Stimulated activated naive CD8-positive, alpha-beta T cell treated with anti-CD3 and anti-CD28 coated beads, Interleukin-15, Interleukin-2, amounts not matched to agents 100 U/mL and 50 U/mL, for 24 hours (primary cell): ENCODE measurements around the gene FBXO33.

ENCODE experiments used
- ATAC-seq: fragments of 150-1000 bp; cut with Tn5 transposase; one replicate; pipeline ENCODE4 v1.10.0; 2021
- DNase-seq: peaks from one replicate; pipeline ENCODE4 v3.0.0; 2021

The FBXO33 gene

GRCh38 chr14:39432179-39432618 is at the start of gene FBXO33:
Gene FBXO33 (minus strand): TSS chr14:39432433. CDS start chr14:39432162, 271 bp downstream.
- ATAC-seq (peak; percentile 90), DNase-seq (peak; percentile 95)

DNA sequence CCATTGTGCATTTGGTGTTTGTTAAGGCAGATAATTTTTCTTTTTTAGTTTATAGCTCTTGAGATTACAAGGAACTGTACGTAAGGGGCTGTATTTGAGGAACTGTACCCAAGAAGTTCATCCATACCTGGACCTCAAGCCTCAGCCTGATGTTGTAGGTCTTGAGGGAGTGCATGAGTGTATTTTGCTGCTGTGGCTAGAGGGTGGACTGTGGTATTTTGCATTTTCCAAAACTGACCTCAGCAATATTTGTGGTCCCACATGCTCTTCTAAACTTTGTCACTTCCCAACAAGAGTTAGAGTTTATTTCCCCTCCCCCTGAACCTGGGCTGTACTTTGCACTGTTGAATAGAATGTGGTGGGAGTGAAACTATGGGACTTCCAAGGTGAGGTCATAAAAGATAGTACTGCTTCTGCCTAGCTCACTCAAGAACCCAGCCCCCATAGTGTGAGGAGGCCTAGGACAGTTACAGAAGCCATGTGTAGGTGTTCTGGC is 42.2 kb upstream of the FBXO33 start:
- ATAC-seq, result peak; percentile 99
- DNase-seq, result peak; percentile 22

DNA sequence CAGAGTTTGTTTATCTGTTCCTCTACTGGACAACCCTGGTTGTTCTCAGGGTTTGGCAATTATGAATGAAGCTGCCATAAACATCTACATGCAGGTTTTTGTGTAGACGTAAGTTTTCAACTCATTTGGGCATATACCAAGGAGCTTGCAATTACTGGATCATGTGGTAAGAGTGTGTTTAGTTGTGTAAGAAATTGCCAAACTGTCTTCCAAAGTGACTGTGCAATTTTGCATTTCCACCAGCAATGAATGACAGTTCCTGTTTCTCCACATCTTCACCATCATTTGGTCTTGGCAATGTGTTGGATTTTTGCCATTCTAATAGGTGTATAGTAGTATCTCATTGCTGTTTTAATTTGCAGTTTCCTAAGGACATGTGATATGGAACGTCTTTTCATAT is 39.8 kb upstream of the FBXO33 start:
- ATAC-seq (no peak), DNase-seq (no peak)

GRCh38 chr14:39469094-39469710 is 37.0 kb upstream of the FBXO33 start:
- ATAC-seq (peak; percentile 89), DNase-seq (peak; percentile 63)

GRCh38 chr14:39467889-39468524 is 35.8 kb upstream of the FBXO33 start:
- peak; percentile 41 for DNase-seq
- ATAC-seq, result no peak

DNA sequence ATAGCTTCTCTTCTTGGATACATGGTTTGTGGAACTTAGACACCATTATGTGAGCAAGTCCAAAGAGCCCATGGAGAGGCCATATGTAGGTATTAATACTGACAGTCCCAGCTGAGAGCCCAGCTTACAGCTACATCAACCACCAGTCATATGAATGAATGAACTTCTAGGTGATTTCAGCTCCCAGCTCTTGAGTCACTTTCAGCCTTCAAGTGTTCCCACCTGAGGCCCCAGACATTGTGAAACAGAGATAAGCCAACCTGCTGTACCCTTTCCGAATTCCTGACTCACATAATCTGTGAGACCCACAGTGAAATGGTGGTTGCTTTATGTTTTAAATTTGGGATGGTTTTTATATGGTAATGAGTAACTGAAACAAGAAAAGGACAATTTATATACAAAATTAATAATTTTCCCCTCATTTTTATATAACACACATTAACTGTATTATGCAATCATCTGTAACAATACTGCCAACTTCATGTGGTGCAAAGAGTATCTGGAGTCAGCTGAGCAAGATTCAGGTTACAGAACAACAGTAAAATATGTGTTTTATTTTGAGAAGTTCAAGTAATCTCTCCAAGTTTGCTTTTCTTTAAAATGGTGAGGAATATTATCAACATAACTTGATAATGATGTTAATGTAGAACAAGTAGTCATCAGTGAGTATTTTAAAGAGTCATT is 27.7 kb upstream of the FBXO33 start:
- DNase-seq (no peak), ATAC-seq (peak; percentile 49)

GRCh38 chr14:39456702-39457250 is 24.5 kb upstream of the FBXO33 start:
- ATAC-seq (no peak), DNase-seq (no peak)

- ATAC-seq (peak; percentile 72), DNase-seq (no peak)
These were observed 22.8 kb upstream of the FBXO33 start for GRCh38 chr14:39454906-39455539.

GRCh38 chr14:39452680-39453079 is 20.4 kb upstream of the FBXO33 start:
- no peak for ATAC-seq

DNA sequence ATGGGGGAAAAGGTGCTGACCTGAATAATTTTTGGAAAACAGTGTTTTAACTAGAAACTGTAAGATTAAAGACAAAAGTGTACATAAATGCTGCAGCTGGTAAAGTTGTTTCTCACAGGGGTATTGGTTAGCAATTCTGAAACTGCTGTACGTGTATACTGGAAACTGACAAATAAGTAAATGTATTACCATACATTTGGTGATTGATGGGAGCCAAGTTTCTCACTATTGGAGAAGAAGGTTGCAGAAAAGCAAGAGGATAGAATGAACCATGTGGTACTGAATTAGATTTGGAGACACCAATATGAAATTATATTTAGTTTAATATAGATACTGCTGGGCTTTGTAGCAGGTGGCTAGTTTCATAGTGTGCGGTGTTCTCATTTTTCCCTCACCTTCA is 19.6 kb upstream of the FBXO33 start:
- ATAC-seq, result no peak
- DNase-seq, result no peak

More at GRCh38 chr14:39452680-39453079, 20.4 kb upstream of the FBXO33 start:
- DNase-seq, result no peak

- DNase-seq, result no peak
- ATAC-seq, result peak; percentile 63
These were observed 15.0 kb upstream of the FBXO33 start for GRCh38 chr14:39447175-39447661.

DNA sequence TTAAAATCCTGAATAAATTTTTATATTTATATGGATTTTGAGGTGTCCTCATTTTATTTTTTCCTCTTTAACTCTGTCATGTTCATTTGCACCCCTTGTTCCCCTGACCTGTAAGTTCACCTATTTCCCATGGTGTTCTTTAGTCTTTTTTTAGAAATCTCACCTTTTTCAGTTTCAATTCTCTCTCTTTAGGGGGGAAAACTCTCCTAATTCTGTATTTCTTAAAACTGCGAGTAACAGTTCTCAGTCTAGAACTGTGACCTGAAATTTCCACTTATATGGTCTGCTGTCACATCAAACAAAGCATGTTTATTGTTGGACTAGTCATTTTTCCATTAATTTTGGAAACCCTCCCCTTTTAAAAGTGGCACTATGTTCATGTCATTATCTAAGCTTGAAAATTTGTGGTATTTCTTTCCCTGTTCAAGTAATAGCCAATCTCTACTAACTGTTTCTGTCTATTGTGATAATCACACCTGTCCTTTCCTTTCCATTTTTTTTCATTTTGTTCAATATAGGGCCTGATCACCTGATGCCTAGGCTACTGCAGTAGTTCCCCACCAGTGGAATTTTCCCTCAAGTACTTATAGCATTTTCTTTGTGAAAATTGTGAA is 14.0 kb upstream of the FBXO33 start:
- ATAC-seq, result peak; percentile 64
- DNase-seq, result no peak

DNA sequence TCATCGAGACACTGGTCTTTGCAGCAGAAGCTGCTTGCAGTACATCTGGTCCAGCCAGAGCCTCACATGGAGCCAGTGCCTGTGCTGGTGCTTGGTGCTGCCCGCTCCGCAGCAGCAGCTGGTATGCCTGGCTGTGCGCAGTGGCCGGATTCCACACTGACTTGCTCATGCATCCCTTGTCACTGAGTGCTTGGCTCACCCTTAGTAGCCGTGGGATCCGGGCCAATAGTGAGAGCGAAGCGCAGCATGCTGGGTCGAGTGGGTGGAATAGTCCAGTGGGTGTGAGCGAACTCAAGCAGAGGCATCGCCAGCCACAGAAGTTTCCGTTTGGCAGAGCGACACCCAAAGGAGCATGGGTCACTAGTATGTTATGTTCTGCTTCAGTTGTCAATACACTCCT is 10.1 kb upstream of the FBXO33 start:
- DNase-seq, result no peak
- peak; percentile 20 for ATAC-seq

DNA sequence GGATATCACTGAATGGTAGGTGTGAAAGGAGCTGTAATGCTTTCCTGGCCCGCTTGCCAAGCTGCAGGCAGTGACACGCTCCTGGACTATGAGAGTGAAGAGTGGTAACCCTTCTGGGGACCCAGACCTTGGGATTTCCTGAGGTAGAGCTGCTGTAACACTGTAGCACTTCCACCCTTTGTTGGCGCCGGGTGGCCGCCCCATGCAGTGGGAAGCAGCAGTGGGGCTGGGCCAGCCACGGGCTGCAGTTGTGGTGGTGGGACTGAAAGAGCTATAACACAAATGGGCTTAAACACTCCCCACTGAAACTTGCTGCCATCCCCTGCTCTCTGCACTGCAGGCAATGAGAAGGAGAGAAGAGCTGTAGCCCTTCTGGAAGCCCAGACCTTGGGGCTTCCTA is 9.6 kb upstream of the FBXO33 start:
- ATAC-seq, result no peak

DNA sequence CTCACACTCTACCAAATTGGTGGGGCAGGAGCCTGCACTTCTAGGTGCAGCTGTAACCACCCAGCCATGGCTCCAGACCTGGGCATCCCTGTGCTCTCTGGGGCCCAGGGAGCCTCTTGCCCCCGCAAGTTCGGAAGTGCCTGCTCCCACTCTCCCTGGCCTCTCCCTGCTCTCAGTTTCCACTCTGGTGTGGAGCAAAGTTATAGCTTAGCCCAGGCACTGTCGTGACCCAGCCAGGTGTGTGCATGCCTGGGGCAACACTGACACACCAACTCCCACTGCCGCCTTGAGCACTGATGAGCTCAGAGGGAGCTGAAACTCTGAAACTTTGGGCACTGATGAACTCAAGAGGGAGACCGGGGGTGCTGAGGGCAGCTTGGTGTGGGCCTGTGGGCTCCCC is 8.7 kb upstream of the FBXO33 start:
- no peak for DNase-seq

More for the DNA sequence above, 9.6 kb upstream of the FBXO33 start:
- DNase-seq, result no peak

DNA sequence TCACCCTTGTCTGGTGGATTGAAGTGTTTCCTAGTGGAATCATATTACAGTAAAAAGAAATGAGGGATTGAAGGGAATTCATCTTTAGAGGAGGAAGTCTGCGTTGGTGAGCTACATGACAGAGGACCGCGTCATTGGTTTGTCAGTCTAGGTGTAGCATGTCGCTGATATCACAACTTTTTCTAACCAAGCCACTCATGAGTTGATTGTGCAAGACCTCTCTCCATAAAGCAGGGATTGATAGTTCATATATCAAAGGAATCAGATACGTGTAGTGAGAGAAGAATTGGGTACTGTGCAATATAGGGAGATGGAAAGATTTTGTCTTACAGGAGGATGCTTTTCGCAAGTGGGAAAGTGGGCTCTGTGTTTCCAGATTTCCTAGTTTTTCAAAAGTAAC is 3.0 kb upstream of the FBXO33 start:
- DNase-seq (no peak), ATAC-seq (no peak)

More for the DNA sequence above, 8.7 kb upstream of the FBXO33 start:
- ATAC-seq, result no peak

DNA sequence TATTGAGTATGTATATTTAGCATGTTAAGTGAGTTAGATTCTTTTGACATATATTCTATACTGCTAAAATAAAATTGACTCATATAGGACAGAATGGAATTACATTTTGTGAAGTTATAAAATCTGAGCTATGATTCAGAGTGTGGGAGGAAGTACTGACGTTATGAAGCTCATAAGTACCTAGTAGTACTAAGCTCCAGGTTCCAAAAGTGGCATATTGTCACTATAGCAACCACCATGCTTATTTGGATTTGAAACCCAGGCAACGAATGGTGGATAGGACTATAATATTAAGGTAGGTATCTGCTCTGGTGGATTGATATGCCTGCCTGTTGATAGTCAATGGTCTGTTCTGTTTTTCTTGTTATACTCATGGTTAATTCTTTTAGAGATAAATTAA is 2.2 kb upstream of the FBXO33 start:
- ATAC-seq (no peak), DNase-seq (no peak)

DNA sequence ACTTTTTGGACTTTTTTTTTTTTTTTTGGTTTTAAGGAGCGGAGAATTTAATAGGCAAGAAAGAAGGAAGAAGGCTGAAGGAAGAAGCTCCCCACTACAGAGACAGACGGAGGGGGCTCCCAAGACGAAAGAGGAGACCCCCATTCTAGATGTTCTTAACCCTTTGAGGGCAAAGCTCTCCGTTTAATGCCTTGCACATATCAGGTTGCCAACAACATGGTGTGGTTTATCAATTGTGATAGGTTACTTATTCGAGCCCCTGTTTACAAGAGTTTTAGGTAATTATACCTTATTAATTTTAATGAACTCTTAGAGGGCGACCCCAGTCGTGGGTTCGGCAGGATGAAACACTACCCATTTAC is 1.2 kb upstream of the FBXO33 start:
- DNase-seq (no peak), ATAC-seq (no peak)

GRCh38 chr14:39432619-39433451 is 602 bp upstream of the FBXO33 start:
- ATAC-seq, result peak; percentile 64

DNA sequence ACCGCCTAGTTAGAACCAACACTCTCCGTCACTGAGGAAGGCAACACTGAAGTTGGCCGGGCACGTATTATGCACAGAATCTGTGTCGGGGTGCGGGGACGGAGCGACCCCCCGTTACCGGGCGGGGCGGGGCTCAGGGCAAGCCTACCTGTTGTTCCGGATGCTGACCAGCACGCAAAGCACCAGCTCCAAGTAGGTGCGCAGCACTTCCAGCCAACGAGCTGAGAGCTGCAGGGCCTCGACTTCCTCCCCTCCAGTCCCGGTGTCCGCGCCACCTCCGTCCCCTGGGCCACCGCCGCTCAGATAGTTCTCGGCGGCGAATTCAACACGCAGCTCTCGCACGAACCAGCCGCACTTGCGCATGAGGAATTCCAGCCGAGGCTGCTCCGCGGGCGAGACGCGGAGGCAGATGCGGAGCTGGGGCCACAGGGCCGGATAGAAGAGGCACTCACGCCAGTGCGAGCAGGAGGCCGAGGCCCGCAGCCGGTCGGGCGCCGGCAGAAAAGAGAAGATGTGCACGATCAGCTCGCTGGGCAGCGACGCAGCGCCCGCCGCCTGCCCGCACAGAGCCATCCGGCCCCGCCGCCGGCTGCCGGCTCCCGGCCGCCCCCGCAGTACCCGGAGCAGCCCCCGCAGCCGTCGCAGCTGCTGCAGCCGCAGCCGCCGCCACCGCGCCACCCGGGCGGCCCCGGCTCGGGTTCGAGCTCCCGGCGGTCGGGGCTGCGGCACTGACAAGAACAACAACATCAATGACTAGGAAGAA is 636 bp downstream of the FBXO33 start:
- DNase-seq, result peak; percentile 49
- ATAC-seq, result peak; percentile 5

More at GRCh38 chr14:39432619-39433451, 602 bp upstream of the FBXO33 start:
- DNase-seq, result peak; percentile 82
